Activated T-helper 1 cell treated with anti-CD3 and anti-CD28 coated beads, Interleukin-12 subunit alpha, Interleukin-12 subunit beta, Interleukin-2, Interleukin-4 antibody, amounts not matched to agents 30 ng/mL and 10 ng/mL and 1 ng/mL, durations not matched to agents 14 hours and 24 hours and 36 hours (primary cell): ENCODE data around the gene FBXO10. TPM values are rescaled to one million over a fixed set of nuclear protein-coding genes. Genes with fewer than 3 reads are reported as not detected.
A peak's percentile ranks its signal among the peaks of the same experiment; 100 is the strongest.

ENCODE experiments used
- DNase-seq: peaks from one replicate; pipeline ENCODE4 v3.0.0; 2021; ENCODE audit warnings: low spot score
- H3K27ac Mint-ChIP-seq: one replicate; pipeline ENCODE4 v1.8.0; 2021; ENCODE audit warnings: mild to moderate bottlenecking, mixed read lengths
- H3K27me3 Mint-ChIP-seq: one replicate; pipeline ENCODE4 v1.8.0; 2022; ENCODE audit warnings: mild to moderate bottlenecking, moderate library complexity, mixed read lengths; ENCODE audit not compliant: insufficient read depth
- H3K36me3 Mint-ChIP-seq: one replicate; pipeline ENCODE4 v1.8.0; 2021; ENCODE audit warnings: low read depth, mixed read lengths
- H3K4me1 Mint-ChIP-seq: one replicate; pipeline ENCODE4 v1.8.0; 2021; ENCODE audit warnings: low read depth, mixed read lengths
- H3K4me3 Mint-ChIP-seq: one replicate; pipeline ENCODE4 v1.8.0; 2021; ENCODE audit warnings: mild to moderate bottlenecking, moderate library complexity, mixed read lengths
- H3K9me3 Mint-ChIP-seq: one replicate; pipeline ENCODE4 v1.8.0; 2021; ENCODE audit warnings: mixed read lengths
- intact Hi-C: fragments of 100-400 bp; cut with micrococcal nuclease; formaldehyde crosslinking; loops from one replicate; pipeline ENCODE4 v1.15.1; 2024
- total RNA-seq: library from RNA; stranded (reverse); gene quantifications from 2 replicates; pipeline ENCODE4 v1.2.3, GENCODE V29; 2022

The FBXO10 gene
- total RNA-seq: 2.3 and 2.9 TPM in 2 replicates

GRCh38 chr9:37575921-37576721, at the start of gene FBXO10:
Gene FBXO10, minus strand, starts transcription at chr9:37576380. Its CDS starts 34,612 bp downstream, at chr9:37541768.
- intact Hi-C loops: loop anchor here (2.0 kb wide), 1 partner anchor 17 kb away; the partner anchor contains the start of gene TOMM5
- H3K36me3 Mint-ChIP-seq: peaks cover 7% of the 10 kb centered on the region
- no peaks in the 10 kb centered on the region for H3K9me3 Mint-ChIP-seq
- peak; percentile 55 for DNase-seq
- H3K4me1 Mint-ChIP-seq: peaks cover 31% of the 10 kb centered on the region
- H3K27ac Mint-ChIP-seq: peak within 1 kb of the TSS; percentile 68
- H3K4me3 Mint-ChIP-seq: peak within 1 kb of the TSS; percentile 81
- peaks cover 9% of the 10 kb centered on the region for H3K27me3 Mint-ChIP-seq

- no peak for DNase-seq
- no peak overlapping the region for H3K4me3 Mint-ChIP-seq
- intact Hi-C loops: no loop called here
- H3K9me3 Mint-ChIP-seq: no peaks in the 10 kb centered on the region
- H3K27ac Mint-ChIP-seq: no peak overlapping the region
- H3K27me3 Mint-ChIP-seq: peaks cover 4% of the 10 kb centered on the region
- no peaks in the 10 kb centered on the region for H3K4me1 Mint-ChIP-seq
- no peaks in the 10 kb centered on the region for H3K36me3 Mint-ChIP-seq
Observed at GRCh38 chr9:37625758-37626147, 49.6 kb upstream of the FBXO10 start.

- no peak for DNase-seq
- no peaks in the 10 kb centered on the region for H3K36me3 Mint-ChIP-seq
- no peak overlapping the region for H3K27ac Mint-ChIP-seq
- no peak overlapping the region for H3K4me3 Mint-ChIP-seq
- intact Hi-C loops: no loop called here
- H3K27me3 Mint-ChIP-seq: peaks cover 3% of the 10 kb centered on the region
- no peaks in the 10 kb centered on the region for H3K4me1 Mint-ChIP-seq
- H3K9me3 Mint-ChIP-seq: no peaks in the 10 kb centered on the region
Observed at GRCh38 chr9:37625036-37625757, 49.0 kb upstream of the FBXO10 start.

- no peaks in the 10 kb centered on the region for H3K36me3 Mint-ChIP-seq
- intact Hi-C loops: no loop called here
- H3K4me1 Mint-ChIP-seq: no peaks in the 10 kb centered on the region
- no peak overlapping the region for H3K4me3 Mint-ChIP-seq
- H3K9me3 Mint-ChIP-seq: no peaks in the 10 kb centered on the region
- H3K27me3 Mint-ChIP-seq: peaks cover 3% of the 10 kb centered on the region
- no peak overlapping the region for H3K27ac Mint-ChIP-seq
- no peak for DNase-seq
Observed at GRCh38 chr9:37624073-37624472, 47.9 kb upstream of the FBXO10 start.

- peaks cover 3% of the 10 kb centered on the region for H3K27me3 Mint-ChIP-seq
- H3K4me1 Mint-ChIP-seq: no peaks in the 10 kb centered on the region
- intact Hi-C loops: no loop called here
- no peak for DNase-seq
- no peak overlapping the region for H3K4me3 Mint-ChIP-seq
- no peaks in the 10 kb centered on the region for H3K9me3 Mint-ChIP-seq
- no peak overlapping the region for H3K27ac Mint-ChIP-seq
- no peaks in the 10 kb centered on the region for H3K36me3 Mint-ChIP-seq
Observed at GRCh38 chr9:37623267-37623666, 47.1 kb upstream of the FBXO10 start.

- Mint-ChIP-seq H3K27ac (no peak overlapping the region), H3K4me3 (no peak overlapping the region), H3K27me3 (peaks cover 6% of the 10 kb centered on the region), H3K4me1 (no peaks in the 10 kb centered on the region), H3K9me3 (no peaks in the 10 kb centered on the region), H3K36me3 (no peaks in the 10 kb centered on the region)
- intact Hi-C loops: no loop called here
- no peak for DNase-seq
Observed at GRCh38 chr9:37622462-37622861, 46.3 kb upstream of the FBXO10 start.

DNA sequence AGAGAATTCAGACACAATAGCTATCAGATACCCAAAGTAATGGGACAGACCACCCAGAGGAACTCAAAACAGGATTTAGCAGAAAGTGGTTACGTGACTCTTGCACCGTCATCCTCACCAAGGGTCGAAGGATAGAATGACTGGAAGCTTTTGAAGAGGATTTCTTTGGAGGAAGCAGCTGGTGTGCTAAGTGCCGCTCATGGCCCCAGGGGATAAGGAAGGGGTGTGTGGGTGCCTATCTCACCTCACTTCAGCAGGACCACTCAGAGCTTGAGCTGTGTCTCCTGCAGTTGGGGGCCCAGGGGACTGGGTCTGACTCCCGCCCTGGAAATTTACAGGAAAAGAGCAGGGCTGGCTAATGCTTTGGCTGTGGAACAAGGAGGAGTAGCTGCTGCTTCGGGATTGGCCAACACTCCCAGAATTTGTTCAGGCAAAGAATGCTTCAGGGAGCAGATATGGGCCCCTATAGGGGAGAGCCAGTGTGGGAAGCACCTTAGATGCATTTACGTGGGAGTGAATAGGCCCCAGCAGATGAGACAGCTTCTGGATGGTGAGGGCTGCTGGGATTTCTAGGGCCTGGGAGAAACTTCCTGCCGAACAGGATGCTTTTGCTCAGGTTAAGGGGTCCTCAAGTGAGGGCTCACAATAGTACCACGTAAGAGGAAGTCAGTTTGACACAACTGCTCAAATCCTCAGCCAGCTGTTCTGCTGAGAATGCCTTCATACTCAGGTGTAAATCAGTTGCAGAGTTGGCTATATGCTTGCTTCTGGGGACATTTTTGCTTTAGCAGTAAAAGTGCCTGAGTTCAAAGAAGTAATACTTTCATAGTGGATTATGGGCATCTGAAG, 45.3 kb upstream of the FBXO10 start:
- H3K27me3 Mint-ChIP-seq: peaks cover 4% of the 10 kb centered on the region
- no peak overlapping the region for H3K4me3 Mint-ChIP-seq
- H3K27ac Mint-ChIP-seq: no peak overlapping the region
- H3K9me3 Mint-ChIP-seq: no peaks in the 10 kb centered on the region
- intact Hi-C loops: no loop called here
- no peaks in the 10 kb centered on the region for H3K4me1 Mint-ChIP-seq
- DNase-seq: no peak
- no peaks in the 10 kb centered on the region for H3K36me3 Mint-ChIP-seq

DNA sequence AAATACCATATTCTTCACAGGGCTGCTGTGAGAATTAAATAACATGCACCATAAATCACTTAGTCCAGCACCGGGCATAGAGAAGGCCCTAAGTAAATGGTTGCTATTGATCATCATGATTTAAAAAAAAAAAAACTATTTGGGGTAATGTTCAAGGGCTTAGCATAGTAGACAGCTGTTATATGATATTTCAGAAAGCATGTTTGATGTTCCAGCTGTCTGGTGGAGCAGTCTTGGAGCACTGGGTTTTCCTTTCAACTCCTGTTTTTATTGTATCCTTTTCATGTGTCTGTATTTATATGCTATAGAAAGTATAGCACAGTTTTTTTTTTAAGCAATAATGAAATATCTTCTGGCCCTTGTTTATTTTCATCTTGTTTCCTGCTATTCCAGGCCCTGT, 44.2 kb upstream of the FBXO10 start:
- H3K4me3 Mint-ChIP-seq: no peak overlapping the region
- H3K36me3 Mint-ChIP-seq: no peaks in the 10 kb centered on the region
- peaks cover 5% of the 10 kb centered on the region for H3K27me3 Mint-ChIP-seq
- H3K27ac Mint-ChIP-seq: no peak overlapping the region
- no peak for DNase-seq
- no peaks in the 10 kb centered on the region for H3K4me1 Mint-ChIP-seq
- no peaks in the 10 kb centered on the region for H3K9me3 Mint-ChIP-seq
- intact Hi-C loops: no loop called here

- peaks cover 5% of the 10 kb centered on the region for H3K27me3 Mint-ChIP-seq
- H3K4me1 Mint-ChIP-seq: no peaks in the 10 kb centered on the region
- intact Hi-C loops: no loop called here
- H3K36me3 Mint-ChIP-seq: no peaks in the 10 kb centered on the region
- no peak overlapping the region for H3K27ac Mint-ChIP-seq
- no peaks in the 10 kb centered on the region for H3K9me3 Mint-ChIP-seq
- no peak overlapping the region for H3K4me3 Mint-ChIP-seq
- DNase-seq: no peak
Observed at GRCh38 chr9:37619806-37620205, 43.6 kb upstream of the FBXO10 start.

DNA sequence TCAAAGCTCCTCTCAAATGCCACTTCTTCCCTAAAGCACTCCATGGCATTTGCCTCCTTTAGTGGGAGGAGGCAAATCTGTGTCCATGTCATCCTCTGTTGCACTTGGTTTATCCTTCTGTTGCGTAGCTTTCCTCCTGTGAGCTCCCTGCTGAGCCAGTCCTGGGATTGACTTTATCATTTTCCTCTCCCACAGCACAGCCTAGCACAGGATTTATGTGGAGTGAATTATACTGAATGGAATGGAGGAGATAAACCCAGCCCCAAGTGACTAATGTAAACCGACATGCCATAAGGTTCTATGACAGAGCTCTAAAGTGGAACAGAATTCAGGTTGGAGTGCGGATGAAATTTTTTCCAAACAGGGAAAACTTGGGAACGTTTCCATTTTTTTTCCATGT, 42.6 kb upstream of the FBXO10 start:
- intact Hi-C loops: no loop called here
- Mint-ChIP-seq H3K4me1 (no peaks in the 10 kb centered on the region), H3K27ac (no peak overlapping the region), H3K9me3 (no peaks in the 10 kb centered on the region), H3K4me3 (no peak overlapping the region), H3K36me3 (no peaks in the 10 kb centered on the region), H3K27me3 (peaks cover 4% of the 10 kb centered on the region)
- DNase-seq: no peak

- intact Hi-C loops: no loop called here
Observed at GRCh38 chr9:37617832-37618231, 41.7 kb upstream of the FBXO10 start.

DNA sequence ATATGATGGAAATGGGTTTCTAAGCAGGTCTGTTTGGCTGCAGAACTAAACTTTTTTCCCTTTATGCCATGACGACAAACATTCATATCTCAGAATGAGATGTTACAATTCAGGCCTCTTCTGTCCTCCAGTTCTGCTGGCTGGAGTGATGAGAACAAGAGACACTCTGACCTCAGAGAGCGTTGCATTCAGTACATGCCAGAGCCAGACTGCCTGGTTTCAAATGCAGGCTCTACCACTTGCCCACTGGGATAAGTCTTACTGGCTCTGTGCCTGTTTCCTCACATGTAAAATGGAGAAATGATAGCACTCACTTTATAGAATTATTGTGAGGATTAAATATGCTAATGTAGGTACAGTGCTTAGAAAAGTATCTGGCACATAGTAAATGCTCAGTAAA, 41.0 kb upstream of the FBXO10 start:
- Mint-ChIP-seq H3K4me1 (no peaks in the 10 kb centered on the region), H3K27me3 (peaks cover 7% of the 10 kb centered on the region), H3K4me3 (no peak overlapping the region), H3K27ac (no peak overlapping the region), H3K36me3 (no peaks in the 10 kb centered on the region), H3K9me3 (no peaks in the 10 kb centered on the region)
- no peak for DNase-seq
- intact Hi-C loops: no loop called here

More at GRCh38 chr9:37617832-37618231, 41.7 kb upstream of the FBXO10 start:
- Mint-ChIP-seq H3K4me3 (no peak overlapping the region), H3K9me3 (no peaks in the 10 kb centered on the region), H3K27ac (no peak overlapping the region), H3K36me3 (no peaks in the 10 kb centered on the region), H3K4me1 (no peaks in the 10 kb centered on the region), H3K27me3 (peaks cover 4% of the 10 kb centered on the region)
- no peak for DNase-seq

- H3K4me3 Mint-ChIP-seq: no peak overlapping the region
- H3K4me1 Mint-ChIP-seq: no peaks in the 10 kb centered on the region
Observed at GRCh38 chr9:37611961-37612360, 35.8 kb upstream of the FBXO10 start.

More at GRCh38 chr9:37611961-37612360, 35.8 kb upstream of the FBXO10 start:
- H3K9me3 Mint-ChIP-seq: no peaks in the 10 kb centered on the region
- H3K27me3 Mint-ChIP-seq: peaks cover 16% of the 10 kb centered on the region
- DNase-seq: no peak
- intact Hi-C loops: no loop called here
- H3K36me3 Mint-ChIP-seq: no peaks in the 10 kb centered on the region
- H3K27ac Mint-ChIP-seq: no peak overlapping the region
